GOT3 (cell line): ENCODE measurements around the gene PLVAP.

Source experiments
- DNase-seq: peaks from one replicate; lab custom pipeline; 2025; ENCODE audit warnings: mixed read lengths; lab: John Stamatoyannopoulos, UW

Gene PLVAP

DNA sequence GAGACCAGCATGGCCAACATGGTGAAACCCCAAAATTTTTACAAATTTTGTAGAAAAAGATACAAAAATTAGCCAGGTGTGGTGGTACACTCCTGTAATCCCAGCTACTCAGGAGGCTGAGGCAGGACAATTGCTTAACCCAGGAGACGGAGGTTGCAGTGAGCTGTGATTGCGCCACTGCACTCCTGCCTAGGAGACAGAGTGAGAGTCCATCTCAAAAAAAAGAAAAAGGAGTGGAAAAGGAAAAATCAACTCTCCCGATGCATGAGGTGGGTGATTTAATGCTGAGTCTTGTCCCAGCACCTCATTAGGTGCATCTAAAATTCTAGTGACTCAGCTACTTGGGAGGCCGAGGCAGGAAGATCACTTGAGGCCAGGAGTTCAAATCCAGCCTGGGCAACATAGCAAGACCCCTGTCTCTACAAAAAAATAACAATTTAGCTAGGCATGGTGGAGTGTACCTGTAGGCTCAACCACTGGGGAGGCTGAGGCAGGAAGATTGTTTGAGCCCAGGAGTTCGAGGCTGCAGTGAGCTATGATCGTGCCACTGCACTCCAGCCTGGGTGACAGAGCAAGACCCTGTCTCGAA is 20.0 kb downstream of the PLVAP start:
- no peak for DNase-seq

DNA sequence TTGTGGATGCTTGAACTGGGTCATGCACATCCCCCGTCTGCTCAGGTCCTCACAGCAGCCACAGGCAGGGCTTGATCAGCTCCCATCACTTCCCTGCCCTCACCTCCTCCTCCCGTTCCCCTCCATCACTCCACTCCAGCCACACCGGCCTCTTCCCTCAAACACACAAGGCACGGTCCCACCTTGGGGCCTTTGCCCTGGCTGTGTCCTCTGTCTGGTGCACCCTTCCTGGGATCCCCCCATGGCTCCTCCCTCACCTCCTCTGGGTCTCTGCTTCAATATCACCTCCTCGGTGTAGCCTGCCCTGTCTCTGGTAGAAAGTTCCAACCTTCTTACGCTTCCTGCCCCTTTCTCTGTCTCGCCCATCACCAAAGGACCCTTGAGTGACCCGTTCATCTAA is 23.8 kb downstream of the PLVAP start:
- no peak for DNase-seq

DNA sequence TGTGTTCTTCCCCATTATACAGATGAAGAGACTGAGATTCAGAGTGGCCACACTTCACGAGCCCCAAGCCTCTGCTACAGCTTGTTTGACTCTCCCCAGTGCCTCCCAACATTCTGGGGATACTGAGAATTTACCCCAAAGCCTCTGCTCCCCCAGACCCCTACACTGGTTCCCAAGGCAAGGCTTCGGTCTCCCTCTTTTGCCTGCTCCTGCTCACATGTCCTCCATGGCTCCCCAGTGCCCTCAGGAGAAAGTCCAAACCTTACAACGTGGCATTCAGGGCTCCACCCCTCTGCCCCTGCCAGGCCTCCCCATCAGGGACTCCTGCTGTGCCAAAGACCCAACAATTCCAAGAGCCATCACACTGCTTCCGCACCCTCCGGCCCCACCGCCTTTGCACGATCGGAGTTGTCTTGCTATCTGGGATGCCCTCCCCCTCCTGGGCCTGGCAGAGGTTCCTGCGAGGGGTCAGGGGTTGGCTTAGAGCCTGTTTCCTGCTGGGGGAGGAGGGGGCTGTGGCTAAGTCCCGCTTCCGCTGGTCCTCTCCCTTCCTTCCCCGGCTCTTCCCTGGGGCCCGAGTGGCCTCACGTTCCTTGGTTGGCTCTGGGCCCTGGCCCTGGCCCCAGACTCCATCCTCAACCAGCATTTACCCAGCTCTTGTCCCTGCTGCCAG is 24.4 kb downstream of the PLVAP start:
- no peak for DNase-seq

GRCh38 chr19:17351815-17352435 is 25.2 kb downstream of the PLVAP start:
- no peak for DNase-seq

GRCh38 chr19:17348700-17349099 is 28.4 kb downstream of the PLVAP start:
- DNase-seq: peak; percentile 12

- DNase-seq: no peak
Observed at GRCh38 chr19:17347877-17348276, 29.3 kb downstream of the PLVAP start.

DNA sequence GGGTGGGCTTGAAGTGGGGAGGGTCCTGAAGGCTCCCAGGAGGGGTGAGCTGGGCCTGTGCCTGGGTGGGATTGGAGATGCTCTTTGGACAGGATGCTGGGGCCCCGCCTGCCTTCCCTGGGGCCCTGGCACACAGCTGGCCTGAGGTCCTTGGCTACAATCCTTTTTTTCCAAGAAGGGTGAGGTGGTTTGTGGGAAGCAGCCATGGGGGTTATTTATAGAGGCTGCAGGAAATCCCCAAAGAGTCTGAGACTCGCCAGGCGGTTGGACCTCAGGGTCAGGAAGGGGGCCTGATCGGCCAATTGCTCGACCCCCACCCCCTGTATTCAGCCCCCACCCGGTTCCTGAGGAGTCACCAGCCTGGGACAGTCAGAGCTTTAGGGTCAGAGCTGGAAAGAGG is 29.8 kb downstream of the PLVAP start:
- DNase-seq: no peak

- peak; percentile 14 for DNase-seq
Observed at GRCh38 chr19:17346109-17346671, 31.0 kb downstream of the PLVAP start.

DNA sequence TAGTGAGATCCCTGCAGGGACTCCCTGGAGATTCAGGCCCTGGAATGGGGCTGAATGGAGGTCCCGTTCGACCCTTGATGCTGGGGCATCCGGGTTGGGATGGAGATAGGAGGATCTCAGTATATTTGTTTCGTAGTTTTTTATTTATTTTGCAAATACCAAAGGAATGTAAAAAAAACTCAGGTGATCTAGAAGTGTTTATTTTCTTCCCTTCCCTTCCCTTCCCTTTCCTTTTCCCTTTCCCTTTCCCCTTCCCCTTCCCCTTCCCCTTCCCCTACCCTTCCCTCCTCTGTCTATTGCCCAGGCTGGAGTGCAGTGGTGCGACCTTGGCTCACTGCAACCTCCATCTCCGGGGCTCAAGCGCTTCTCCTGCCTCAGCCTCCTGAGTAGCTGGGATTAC is 35.3 kb downstream of the PLVAP start:
- DNase-seq: no peak

DNA sequence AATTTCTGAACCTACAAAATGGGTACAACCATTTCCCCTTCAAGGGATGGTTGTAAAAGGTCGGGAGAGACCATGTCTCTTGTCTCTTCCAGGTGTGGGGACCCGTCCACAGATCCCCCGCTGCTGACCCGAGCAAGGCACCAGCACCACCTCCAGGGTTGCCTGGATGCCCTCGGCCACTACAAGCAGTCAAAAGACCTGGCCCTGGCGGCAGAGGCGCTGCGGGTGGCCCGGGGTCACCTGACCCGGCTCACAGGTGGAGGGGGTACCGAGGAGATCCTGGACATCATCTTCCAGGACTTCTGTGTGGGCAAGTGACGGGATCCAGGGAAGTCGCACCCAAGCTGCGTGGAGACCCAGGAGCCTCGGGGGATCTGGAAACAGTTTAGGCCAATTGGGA is 35.8 kb downstream of the PLVAP start:
- no peak for DNase-seq

- no peak for DNase-seq
Observed at GRCh38 chr19:17340871-17341357, 36.2 kb downstream of the PLVAP start.

- no peak for DNase-seq
Observed at GRCh38 chr19:17340302-17340870, 36.8 kb downstream of the PLVAP start.

DNA sequence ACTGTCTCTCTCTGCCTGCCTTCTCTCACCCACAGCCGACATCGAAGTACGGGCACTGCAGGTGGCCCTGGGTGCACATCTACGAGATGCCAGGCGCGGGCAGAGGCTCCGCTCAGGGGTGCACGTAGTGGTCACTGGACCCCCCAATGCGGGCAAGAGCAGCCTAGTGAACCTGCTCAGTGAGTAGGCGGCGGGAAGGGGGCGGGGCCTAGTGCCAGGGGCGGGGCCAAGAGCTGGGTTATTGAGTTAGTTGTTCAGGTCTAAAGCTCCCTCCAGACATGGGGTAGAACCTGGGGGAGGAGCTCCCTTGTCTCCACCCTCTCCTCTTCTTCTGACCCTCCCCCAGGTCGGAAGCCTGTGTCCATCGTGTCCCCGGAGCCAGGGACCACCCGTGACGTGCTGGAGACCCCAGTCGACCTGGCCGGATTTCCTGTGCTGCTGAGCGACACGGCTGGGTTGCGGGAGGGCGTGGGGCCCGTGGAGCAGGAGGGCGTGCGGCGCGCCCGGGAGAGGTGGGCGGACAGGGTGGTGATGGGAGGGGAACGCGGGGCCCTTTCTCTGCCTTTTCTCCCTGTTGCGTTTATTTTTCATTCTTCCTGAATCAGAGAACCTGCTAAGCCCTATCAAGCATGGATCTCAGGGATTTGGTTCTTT is 37.9 kb downstream of the PLVAP start:
- no peak for DNase-seq

- DNase-seq: no peak
Observed at GRCh38 chr19:17338433-17339078, 38.6 kb downstream of the PLVAP start.

GRCh38 chr19:17337675-17338432 is 39.3 kb downstream of the PLVAP start:
- DNase-seq: no peak

- peak; percentile 80 for DNase-seq
Observed at GRCh38 chr19:17336872-17337674, 40.1 kb downstream of the PLVAP start, which contains the start of gene GTPBP3. GTPBP3 (plus strand) TSS chr19:17337553; CDS start chr19:17337612, 59 bp downstream.

- DNase-seq: no peak
Observed at GRCh38 chr19:17335575-17335974, 41.6 kb downstream of the PLVAP start.

DNA sequence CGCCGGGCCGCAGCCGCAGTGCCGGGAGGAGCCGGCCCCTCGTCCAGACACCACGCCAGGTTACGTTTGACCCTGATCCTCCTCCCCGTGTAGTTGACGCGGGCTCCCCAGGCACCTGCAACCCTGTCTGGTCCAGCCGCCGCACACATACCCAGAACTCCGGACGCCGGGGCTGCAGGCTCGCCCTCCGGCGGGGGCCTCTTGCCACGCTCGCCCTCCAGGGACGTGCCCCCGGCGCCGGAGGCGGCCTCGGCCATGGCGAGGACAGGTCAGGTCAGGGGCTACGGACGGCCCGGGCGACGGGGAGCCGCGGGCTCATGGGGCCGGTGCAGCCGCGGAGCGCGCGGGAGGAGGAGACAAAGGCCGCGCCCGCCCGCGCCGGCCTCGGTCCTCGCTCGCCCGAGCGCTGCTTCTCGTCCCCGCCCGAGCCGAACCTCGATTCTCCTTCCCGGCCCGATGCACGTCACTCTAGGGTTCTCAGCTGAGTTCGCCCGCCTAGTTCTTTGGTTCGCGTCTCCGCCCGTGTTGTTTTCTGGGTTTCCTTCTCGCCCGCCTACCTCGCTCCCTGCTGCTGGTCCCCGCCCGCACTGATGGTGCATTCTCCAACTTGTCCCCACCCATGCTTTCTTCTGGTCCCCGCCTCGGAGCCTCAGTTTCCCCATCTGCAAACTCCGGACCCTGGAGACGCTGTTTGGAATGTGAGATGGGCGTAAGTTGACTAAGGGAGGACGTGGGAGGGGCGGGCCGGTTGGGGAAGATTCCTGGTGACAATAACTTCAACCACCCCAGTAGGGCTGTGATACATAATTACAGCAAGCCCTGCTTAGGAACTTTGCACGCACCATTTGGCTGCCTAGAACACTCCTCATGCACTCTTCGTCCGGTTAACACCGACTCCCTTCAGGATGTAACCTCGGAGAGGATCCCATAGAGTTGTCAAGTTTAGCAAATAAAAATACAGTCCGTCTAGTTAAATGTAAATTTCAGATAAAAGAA is 42.4 kb downstream of the PLVAP start, which contains the start of gene ANO8:
TSS of gene ANO8 (minus strand) at position 442 of the 996 bp plus-strand sequence. CDS start at position 257, 185 bp downstream.
- DNase-seq: peak; percentile 92
